GM18867 (cell line): ENCODE data around the gene TMEM163.
"Not testable (repeated sequence)": the region's sequence is repeated elsewhere in the genome, so short reads cannot be mapped to it uniquely, and the experiment has no call there.

ENCODE experiments used
- ATAC-seq: cut with Tn5 transposase; IDR thresholded peaks from one replicate; pipeline ENCODE4 v1.9.1; 2021; ENCODE audit warnings: mild to moderate bottlenecking, moderate library complexity; ENCODE audit not compliant: unreplicated experiment

Gene TMEM163

DNA sequence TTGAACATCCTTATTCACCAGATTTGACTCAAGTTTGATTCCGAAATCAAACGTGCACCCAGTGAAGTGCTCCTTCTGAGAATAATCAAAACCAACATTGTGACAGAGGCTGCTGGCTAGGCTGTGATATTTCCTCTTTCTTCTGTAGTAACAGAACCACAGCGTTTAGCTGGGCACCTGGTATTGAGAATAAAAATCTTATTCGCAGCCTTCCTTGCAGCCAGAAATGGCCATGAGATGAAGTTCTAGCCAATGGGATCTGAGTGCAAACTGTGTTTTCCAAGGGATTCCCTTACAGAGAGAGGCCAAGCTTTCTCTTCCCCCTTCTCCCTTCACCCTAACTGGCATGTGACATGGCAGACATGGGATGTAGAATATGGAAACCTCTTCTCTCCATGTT is 51.7 kb downstream of the TMEM163 start:
- ATAC-seq: no peak

DNA sequence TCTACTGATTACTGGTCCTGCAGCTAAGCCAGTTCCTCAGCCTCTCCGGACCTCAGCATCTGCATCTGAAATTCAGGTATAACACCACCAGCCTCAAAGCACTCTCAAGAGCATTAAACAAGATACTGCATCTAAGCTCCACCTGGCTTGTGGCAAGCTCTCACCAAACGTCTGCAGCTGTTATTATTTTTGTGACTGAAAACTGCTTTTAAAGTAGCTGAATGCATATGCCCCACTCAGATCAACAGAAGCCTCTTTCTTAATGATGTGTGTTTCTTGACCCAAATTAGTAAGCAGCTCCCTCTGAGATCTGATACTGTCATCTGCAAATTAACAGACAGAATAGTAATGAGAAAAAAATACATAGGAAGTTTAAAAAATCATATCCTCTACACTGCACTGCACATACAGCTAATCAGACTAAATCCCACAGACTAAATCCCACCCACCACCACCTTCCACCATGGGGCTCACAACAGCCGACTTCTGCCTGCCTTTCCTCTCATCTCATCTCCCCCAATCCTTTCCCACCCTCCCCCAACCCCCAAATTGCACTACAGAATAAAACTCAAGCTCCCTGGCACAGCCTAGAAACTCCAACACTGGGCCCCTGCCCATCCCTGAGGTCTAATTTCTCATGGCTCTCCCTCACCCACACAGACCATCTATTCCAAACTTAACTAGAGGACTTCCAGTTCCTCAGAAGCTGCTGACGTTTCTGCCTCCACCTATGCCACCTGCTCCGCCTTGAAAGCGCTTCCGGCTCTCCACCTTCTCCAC is 52.9 kb downstream of the TMEM163 start:
- no peak for ATAC-seq

DNA sequence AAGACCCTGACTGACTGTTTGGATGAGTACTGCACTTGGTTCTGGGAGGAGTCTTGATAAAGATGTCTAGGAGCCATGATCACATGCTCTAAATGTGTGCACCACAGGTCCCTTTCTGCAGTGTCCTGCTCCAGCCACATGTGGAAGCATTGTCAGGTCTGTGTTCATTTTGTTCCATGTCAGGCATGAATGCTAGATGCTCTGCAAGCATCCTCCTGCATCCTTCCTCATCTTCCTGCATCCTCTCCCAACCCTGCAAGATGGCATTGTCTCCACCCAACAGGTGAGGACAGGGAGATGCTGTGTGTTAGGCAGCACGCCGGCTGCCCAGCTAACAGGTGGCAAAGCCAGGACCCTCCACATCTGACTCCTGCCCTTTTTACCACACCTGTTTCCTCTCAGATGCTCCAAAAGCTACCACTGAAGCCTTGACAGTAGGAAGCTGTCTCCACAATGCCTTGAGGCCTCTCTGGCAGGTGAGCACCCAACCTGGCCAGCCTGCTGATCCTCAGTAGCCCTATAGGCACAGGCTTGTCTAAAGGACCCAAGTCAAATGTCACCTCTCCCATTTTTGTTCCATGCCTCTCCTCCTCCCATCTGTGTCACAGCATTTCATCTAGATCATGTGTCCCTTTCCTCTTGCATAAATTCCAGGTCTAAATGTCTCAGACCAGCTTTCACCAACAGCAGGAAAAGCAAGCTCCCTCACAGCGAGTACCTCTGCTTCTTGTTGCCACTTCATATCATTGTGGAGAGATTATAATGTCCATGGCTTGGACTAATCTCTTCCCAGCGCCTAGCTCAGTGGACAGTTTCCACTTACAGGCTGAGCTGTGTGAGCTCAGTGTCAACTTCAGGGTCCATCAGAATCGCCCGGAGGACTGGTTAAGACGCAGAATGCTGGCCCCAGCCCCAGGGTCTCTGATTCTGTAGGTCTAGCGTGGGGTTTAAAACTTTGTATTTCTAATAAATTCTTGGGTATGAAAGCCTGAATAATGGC is 55.0 kb downstream of the TMEM163 start:
- no peak for ATAC-seq

- no peak for ATAC-seq
Measured at GRCh38 chr2:134662751-134663150, 56.0 kb downstream of the TMEM163 start.

GRCh38 chr2:134660626-134661402 is 58.0 kb downstream of the TMEM163 start:
- no peak for ATAC-seq

- ATAC-seq: no peak
Measured at GRCh38 chr2:134659724-134660123, 59.1 kb downstream of the TMEM163 start.

- ATAC-seq: no peak
Measured at GRCh38 chr2:134657650-134658250, 61.0 kb downstream of the TMEM163 start.

DNA sequence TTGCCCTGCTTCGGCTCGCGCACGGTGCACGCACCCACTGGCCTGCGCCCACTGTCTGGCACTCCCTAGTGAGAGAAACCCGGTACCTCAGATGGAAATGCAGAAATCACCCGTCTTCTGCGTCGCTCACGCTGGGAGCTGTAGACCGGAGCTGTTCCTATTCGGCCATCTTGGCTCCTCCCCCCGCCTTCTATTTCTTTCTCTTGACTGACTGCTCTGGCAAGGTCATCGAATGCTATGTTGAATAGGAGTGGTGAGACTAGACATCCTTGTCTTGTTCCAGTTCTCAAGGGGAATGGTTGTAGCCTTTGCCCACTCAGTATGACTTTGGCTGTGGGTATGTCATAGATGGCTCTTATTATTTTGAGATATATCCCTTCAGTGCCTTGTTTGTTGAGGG is 62.4 kb downstream of the TMEM163 start:
- not testable (repeated sequence) for ATAC-seq

DNA sequence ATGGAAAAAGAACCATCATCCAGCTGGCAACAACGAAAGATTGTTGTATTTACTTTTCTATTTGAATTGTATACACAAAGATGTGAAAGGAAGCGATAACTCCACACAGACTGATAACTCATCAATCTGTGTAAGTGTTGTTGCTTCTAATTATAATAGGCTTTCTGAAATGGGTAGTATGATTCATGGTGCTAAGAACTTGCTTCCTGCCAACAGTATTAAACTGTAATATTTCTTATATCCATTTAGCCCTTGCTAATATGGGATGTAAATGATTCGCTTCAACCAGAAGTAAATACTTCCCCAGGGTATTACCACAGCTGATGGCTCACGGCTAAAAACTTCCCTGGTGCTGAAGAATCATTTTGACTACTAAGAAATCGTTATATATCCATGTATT is 70.2 kb downstream of the TMEM163 start:
- no peak for ATAC-seq

DNA sequence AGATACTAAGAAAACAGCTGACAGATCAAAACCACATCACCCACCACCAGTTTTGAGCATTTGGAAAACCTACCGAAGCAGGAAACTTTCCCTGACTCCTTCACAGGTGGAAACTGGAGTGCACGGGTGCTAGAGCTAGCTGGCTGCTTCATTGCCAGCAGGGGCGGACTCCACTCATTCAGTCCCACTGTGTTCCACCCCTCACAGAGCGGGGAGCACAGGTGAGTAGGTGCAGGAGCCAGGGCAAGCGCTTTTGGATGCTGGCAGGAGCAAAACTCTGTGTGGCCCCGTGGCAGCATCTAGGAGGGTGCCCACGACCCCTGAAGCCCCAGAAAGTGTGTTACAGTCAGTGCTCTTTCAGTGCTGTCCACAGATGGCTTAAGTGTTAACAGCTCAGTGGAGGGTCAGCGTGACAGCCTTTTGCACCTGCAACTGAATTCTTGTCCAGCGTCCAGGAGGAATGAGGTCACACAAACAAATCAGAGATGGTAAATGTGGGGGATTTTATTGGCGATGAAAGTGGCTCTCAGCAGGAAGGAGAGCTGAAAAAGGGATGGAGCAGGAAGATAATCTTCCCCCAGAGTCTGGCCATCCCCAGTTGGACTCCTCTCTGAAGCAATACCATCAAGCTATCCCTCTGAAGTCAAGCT is 71.1 kb downstream of the TMEM163 start:
- ATAC-seq: no peak

DNA sequence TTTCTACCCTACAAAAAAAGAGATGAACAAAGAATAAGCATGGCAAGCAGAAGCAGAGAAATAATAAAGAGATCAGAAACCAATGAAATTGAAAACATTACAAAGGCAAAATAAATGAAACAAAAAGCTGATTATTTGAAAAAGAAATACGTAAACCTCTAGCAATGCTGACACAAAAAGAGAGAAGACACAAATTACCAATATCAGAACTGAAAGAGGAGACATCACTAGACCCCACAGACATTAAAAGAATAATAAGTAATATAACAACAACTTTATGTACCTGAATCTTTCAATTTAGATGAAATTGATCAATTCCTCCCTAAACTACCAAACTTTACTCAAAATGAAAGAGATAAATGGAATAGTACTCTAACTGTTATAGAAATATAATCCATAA is 75.9 kb downstream of the TMEM163 start:
- no peak for ATAC-seq

GRCh38 chr2:134640494-134640893 is 78.3 kb downstream of the TMEM163 start:
- no peak for ATAC-seq

DNA sequence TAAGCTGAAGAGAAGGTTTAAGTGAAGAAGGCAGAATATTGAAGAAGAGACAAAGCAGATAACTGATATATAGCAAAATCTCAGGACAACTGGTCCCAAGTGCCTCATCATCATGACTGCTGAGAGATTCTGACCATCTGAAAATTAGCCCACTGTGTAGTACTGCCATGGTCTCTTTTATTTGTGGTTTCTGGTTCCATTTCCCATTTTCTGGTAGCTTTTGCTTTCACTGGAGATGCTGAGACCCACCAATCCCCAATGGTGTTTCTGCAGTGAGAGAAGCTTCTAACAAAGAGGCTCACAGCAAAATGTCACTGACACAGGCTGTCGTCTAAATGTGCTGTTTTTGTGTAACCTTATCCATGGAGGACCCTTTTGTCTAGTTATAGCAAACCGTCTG is 79.5 kb downstream of the TMEM163 start:
- no peak for ATAC-seq

DNA sequence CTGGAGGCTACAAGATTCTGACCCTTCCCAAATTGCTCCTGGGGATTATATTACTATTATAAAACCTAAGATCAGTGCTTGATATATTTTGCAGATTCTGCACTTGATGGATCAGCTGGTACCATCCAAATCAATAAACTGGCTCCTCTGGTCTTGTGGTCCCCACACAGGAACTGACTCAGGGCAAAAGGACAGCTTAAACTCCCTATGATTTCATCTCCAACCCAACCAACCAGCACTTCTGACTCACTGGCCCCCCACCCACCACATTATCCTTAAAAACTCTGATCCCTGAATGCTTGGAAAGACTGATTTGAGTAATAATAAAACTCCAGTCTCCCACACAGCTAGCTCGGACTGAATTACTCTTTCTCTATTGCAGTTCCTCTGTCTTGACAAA is 82.1 kb downstream of the TMEM163 start:
- ATAC-seq: no peak

- no peak for ATAC-seq
Measured at GRCh38 chr2:134634054-134634753, 84.6 kb downstream of the TMEM163 start.

GRCh38 chr2:134630504-134631159 is 88.2 kb downstream of the TMEM163 start:
- ATAC-seq: no peak

GRCh38 chr2:134628453-134628852 is 90.3 kb downstream of the TMEM163 start:
- no peak for ATAC-seq

DNA sequence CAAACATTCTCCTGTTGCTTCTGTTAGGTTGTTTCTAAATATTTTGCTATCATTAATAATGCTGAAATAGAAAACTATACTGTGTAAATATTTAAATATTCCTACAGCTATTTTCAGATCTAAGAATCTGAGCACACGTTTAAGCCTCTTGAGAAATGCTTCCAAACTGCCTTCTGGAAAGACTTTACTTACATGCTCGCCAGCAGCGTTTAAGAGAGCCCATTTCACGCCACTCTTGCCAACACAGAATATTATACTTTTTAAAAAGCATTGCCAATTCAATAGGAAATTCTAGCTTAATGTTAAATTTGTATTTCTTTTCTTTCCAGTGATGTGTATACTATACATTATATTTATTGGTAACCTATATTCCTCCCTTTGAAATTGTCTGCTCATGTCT is 92.0 kb downstream of the TMEM163 start:
- ATAC-seq: no peak

DNA sequence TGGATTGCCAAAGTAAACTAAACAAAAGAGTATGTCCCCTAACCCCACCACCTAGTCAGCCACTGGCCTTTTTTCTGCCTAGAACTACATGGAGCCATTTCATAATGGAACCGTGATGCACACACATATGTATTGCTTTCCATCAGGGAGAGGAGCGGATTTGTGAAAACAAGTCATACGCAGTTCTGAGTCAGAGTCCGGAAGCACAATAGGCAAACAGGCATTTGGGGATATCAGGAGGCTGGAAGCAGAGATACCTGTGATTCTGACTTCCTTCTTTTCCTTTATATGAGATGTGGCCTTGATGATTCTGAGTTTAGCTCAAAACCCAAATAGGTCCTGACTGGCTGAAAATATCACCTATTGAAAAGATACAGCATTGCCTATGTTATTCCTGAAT is 93.5 kb downstream of the TMEM163 start:
- ATAC-seq: no peak
